C4-2B (cell line): ENCODE measurements around the gene GRIK4.

Experiments
- ZFX ChIP-seq: fragments of 450-650 bp; IDR thresholded peaks from 2 replicates; pipeline ENCODE4 v1.6.1; 2017
- TF ChIP-seq, protein P1 (sequence below): fragments of 450-650 bp; conservative IDR thresholded peaks from 2 replicates; pipeline ENCODE4 v1.5.1; 2017; ENCODE audit warnings: mild to moderate bottlenecking

DNA sequence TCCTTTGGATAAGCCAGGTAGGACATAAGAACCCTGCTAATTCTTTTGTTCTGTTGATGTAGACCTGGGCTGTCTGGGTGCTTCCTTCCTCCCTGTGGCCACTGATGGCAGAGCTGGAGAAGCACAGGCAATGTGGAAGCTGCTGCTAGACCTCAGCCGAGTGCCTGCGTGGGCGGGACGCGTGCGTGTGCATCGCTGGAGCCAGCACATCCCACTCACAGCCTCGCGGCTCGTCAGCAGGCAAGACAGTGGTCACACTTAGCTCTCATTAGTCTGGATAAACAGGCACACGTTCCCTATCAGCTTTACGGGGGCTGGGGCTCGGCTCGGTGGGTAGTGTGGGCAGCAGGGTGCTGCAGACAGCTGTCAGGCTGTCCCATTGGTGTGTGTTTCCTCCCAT, 155.7 kb downstream of the GRIK4 start:
- TF ChIP-seq, protein P1, sequence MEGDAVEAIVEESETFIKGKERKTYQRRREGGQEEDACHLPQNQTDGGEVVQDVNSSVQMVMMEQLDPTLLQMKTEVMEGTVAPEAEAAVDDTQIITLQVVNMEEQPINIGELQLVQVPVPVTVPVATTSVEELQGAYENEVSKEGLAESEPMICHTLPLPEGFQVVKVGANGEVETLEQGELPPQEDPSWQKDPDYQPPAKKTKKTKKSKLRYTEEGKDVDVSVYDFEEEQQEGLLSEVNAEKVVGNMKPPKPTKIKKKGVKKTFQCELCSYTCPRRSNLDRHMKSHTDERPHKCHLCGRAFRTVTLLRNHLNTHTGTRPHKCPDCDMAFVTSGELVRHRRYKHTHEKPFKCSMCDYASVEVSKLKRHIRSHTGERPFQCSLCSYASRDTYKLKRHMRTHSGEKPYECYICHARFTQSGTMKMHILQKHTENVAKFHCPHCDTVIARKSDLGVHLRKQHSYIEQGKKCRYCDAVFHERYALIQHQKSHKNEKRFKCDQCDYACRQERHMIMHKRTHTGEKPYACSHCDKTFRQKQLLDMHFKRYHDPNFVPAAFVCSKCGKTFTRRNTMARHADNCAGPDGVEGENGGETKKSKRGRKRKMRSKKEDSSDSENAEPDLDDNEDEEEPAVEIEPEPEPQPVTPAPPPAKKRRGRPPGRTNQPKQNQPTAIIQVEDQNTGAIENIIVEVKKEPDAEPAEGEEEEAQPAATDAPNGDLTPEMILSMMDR: no peak
- TF ChIP-seq ZFX: no peak
